Ovary (tissue), 9 donors: ENCODE measurements around the gene PKM. TPM values are rescaled to one million over a fixed set of nuclear protein-coding genes. Genes with fewer than 3 reads are reported as not detected.

Experiments
- DNase-seq, 5 donors: peaks; one replicate each; pipeline ENCODE4 v3.0.0-alpha.2; 2019 to 2020
- H3K27ac ChIP-seq, 2 donors: fragments of 200-600 bp; one replicate each; pipeline versions ENCODE4 v1.5.1 to v1.8.0; 2019 to 2022
- H3K27me3 ChIP-seq: fragments of 200-600 bp; one replicate; pipeline ENCODE4 v1.8.0; 2022
- H3K36me3 ChIP-seq: fragments of 200-600 bp; sonication (generic); one replicate; pipeline ENCODE4 v1.5.1; 2019
- H3K4me1 ChIP-seq: one replicate; pipeline ENCODE4 v1.8.1; 2013; ENCODE audit warnings: mild to moderate bottlenecking, moderate library complexity; ENCODE audit not compliant: insufficient read depth
- H3K4me3 ChIP-seq: fragments of 200-600 bp; sonication (generic); one replicate; pipeline ENCODE4 v1.5.1; 2017
- H3K9me3 ChIP-seq, 2 donors: fragments of 200-600 bp in 1 of 2; sonication (generic) in 1 of 2; one replicate each; pipeline versions ENCODE4 v1.5.1 to v1.8.1; 2013 to 2019; ENCODE audit warnings: mild to moderate bottlenecking in 1 of 2, moderate library complexity in 1 of 2
- EP300 ChIP-seq: sonication (generic); formaldehyde crosslinking; IDR thresholded peaks from one replicate; pipeline ENCODE4 v1.6.1; 2017; ENCODE audit warnings: antibody characterized with exemption
- POLR2A ChIP-seq: fragments of 450-650 bp; IDR thresholded peaks from one replicate; pipeline ENCODE4 v1.6.1; 2017; ENCODE audit warnings: antibody characterized with exemption, mild to moderate bottlenecking, moderate library complexity
- WGBS, 3 donors: extraction: QIAGEN DNeasy Blood & Tissue Kit in 1 of 3; methylation state at CpG; one replicate each; pipeline versions ENCODE4 v1.1.5 to v1.1.7; 2013 to 2017; 5-methylcytosine and 5-hydroxymethylcytosine counted together
- intact Hi-C, 4 donors: fragments of 100-400 bp; cut with DNase I; formaldehyde crosslinking; loops; one replicate each; pipeline versions ENCODE4 v1.11.0 to v1.15.1; 2022 to 2023
- polyA plus RNA-seq, 2 donors: library from polyadenylated mRNA; stranded (reverse); fragments of 200-250 nt in 1 of 2; fragments of 350-450 nt in 1 of 2; fragmentation: Illumina TruSeq in 1 of 2; extraction: RNeasy Lipid Tissue Mini Kit (QIAGEN cat#74804) in 1 of 2; gene quantifications; one replicate each; pipeline ENCODE4 v1.2.3, GENCODE V29; 2013 to 2014
- total RNA-seq, 7 donors: library from RNA; depleted of rRNA in 2 of 7; stranded (reverse); fragments of >200 nt in 2 of 7; fragmentation: NEBNext Ultra II Directional in 3 of 7; extraction: Animal tissue kit (Norgen Biotek cat#: 25700) in 3 of 7; gene quantifications; one replicate each; pipeline versions ENCODE4 v1.1.0 to v1.2.4, GENCODE V29; 2016 to 2023
- TF ChIP-seq, protein P1 (sequence below), 3 donors: fragments of 450-650 bp in 2 of 3; fragments of 200-600 bp in 1 of 3; IDR thresholded peaks; one replicate each; pipeline versions ENCODE4 v1.5.1 to v1.8.0; 2016 to 2022; ENCODE audit warnings: antibody characterized with exemption in 3 of 3, mild to moderate bottlenecking in 1 of 3
- donor health status: DM: no; HTN: no; CAD: no; lungs with moderate emphysema.
- donor health status: DM: no; HTN: no; CAD: no.
- donor health status: Bipolar disorder and iron deficiency.
- donor health status: DM: yes; HTN: yes; CAD: no.
- donor health status: DM: no; HTN: no; CAD: no.
- donor health status: DM: yes; HTN: yes; CAD: no.

Gene PKM
- total and polyA plus RNA-seq, 9 donors = 128 to 692 (median 291) TPM

DNA sequence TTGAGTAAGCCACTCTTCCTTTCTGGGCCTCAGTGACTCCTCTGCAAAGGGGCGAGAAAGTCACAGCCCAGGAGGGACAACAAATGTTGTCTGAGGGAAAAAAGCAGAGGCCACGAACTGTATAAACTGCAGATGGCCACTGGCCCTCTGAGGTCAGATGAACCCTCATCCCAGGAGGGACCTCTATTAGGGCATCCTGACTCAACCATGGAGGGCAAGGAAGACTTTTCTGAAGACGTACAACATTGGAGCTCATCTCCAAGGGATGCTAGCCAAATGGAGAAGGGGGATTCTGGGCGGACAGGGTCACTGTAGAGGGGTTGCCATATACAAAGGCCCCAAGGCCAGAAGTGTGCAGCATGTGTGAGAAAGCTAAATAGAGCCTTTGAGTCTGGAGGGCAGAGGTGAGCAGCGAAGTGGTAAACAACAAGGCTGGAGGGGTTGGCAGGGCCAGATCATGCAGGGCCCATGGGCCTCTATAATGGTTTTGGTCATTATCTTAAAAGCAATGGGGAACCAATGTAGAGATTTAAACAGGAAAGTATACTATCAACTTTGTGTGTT, 50.1 kb downstream of the PKM start:
- no peak for TF ChIP-seq EP300
- TF ChIP-seq, protein P1, sequence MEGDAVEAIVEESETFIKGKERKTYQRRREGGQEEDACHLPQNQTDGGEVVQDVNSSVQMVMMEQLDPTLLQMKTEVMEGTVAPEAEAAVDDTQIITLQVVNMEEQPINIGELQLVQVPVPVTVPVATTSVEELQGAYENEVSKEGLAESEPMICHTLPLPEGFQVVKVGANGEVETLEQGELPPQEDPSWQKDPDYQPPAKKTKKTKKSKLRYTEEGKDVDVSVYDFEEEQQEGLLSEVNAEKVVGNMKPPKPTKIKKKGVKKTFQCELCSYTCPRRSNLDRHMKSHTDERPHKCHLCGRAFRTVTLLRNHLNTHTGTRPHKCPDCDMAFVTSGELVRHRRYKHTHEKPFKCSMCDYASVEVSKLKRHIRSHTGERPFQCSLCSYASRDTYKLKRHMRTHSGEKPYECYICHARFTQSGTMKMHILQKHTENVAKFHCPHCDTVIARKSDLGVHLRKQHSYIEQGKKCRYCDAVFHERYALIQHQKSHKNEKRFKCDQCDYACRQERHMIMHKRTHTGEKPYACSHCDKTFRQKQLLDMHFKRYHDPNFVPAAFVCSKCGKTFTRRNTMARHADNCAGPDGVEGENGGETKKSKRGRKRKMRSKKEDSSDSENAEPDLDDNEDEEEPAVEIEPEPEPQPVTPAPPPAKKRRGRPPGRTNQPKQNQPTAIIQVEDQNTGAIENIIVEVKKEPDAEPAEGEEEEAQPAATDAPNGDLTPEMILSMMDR (IDR thresholded peaks at IDR 0.05) = no peak
- no peak for TF ChIP-seq POLR2A
- Histone ChIP-seq H3K27ac (no peak overlapping the region), H3K4me3 (no peak overlapping the region), H3K9me3 (no peaks in the 10 kb centered on the region), H3K36me3 (no peaks in the 10 kb centered on the region), H3K27me3 (no peaks in the 10 kb centered on the region), H3K4me1 (peaks cover 5% of the 10 kb centered on the region)
- no peak for DNase-seq
- intact Hi-C loops = no loop called here
- WGBS, 3 donors = 91 to 97% (median 91%) methylated on average over 5 of the region's 5 CpGs

DNA sequence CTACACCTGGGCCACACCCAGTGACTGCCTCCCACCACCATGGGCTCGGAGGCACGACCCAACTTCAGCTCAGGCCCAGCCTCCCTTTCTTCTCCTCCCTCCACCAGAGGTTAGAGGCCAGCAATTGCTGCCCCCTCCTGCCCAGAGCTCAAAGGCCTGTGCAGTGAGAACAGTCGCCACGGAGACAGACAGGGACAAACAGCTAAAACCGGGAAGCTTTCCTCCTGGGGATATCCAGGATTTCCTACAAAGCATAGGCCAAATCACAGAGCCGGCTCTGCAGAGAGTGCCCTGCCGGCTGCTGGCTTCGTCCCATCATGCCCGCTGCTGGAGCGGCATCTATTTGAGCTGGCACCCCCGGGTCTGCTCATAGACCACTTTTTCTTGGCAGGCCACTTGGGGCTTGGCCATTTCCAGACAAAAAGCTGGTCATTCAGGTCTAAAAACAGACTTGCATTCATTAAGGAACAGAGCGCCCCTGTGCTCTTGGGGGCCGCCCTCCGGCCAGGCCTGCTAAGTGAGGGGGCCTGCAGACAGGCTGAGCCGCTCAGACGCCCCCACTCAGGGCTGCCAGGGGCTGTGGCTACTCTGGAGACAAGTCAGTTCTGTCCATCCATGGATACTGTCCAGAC, 50.9 kb downstream of the PKM start:
- Histone ChIP-seq H3K36me3 (no peaks in the 10 kb centered on the region), H3K27me3 (no peaks in the 10 kb centered on the region), H3K27ac (no peak overlapping the region), H3K4me3 (no peak overlapping the region), H3K4me1 (peaks cover 5% of the 10 kb centered on the region), H3K9me3 (no peaks in the 10 kb centered on the region)
- TF ChIP-seq, protein P1 (IDR thresholded peaks at IDR 0.05) = no peak
- TF ChIP-seq EP300 (no peak), POLR2A (no peak)
- WGBS, 3 donors = 67 to 74% (median 72%) methylated on average over 14 to 16 of the region's 16 CpGs
- DNase-seq = no peak
- intact Hi-C loops = no loop called here

DNA sequence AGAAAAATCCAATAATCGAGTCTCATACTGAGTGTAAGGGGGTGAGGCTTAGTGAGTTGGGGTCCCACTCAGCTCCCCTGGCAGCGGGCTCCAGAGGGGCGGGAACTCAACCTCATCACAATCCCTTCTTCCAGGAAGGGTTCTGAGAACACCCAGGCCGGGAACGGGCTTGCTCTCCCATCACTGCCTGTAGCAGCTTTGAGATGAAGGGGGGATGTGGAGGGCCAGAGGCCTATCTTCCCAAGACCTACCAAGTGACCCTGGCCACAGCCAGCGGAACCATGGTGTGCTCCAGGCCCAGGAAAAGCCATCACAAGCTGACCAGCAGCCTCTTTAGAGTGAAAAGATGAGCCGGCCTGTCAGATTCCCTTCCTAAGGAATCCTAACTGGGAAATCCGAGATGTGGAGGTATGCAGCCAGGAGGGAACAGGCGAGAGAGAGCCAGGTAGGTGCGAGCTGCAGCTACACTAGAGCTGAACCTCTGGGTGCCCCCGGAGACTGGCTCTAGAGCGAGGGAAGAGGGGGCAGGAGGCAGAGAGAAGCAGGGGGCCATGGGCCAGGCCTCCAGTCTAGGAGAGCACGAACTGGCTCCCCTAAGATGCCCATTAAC, 51.9 kb downstream of the PKM start:
- no peak for DNase-seq
- no peaks in the 10 kb centered on the region for H3K27me3 ChIP-seq
- H3K4me1 ChIP-seq = peaks cover 2% of the 10 kb centered on the region
- intact Hi-C loops = no loop called here
- TF ChIP-seq EP300 (no peak), POLR2A (no peak)
- TF ChIP-seq, protein P1 (IDR thresholded peaks at IDR 0.05) = no peak
- 90 to 92% (median 90%) methylated on average over 13 of the region's 13 CpGs for WGBS, 3 donors
- no peaks in the 10 kb centered on the region for H3K36me3 ChIP-seq
- H3K4me3 ChIP-seq = no peak overlapping the region
- H3K27ac ChIP-seq = no peak overlapping the region
- no peaks in the 10 kb centered on the region for H3K9me3 ChIP-seq

DNA sequence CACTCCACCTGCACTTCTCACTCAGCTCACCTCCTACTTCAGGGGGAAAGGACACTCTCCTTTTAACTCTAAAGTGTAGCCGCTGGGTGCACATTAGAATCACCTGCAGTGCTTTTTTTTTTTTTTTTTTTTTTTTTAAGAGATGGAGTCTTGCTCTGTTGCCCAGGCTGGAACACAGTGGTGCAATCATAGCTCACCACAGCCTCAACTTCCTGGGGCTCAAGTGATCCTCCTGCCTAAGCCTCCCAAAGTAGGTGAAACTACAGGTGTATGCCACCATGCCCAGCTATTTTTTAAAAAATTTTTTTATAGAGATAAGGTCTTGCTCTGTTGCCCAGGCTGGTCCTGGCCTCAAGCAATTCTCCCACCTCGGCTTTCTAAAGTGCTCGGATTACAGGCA, 54.2 kb downstream of the PKM start:
- Histone ChIP-seq H3K9me3 (no peaks in the 10 kb centered on the region), H3K4me3 (no peak overlapping the region), H3K27me3 (no peaks in the 10 kb centered on the region), H3K4me1 (peaks cover 2% of the 10 kb centered on the region), H3K36me3 (no peaks in the 10 kb centered on the region), H3K27ac (no peak overlapping the region)
- 77 to 88% (median 83%) methylated on average over 3 of the region's 3 CpGs for WGBS, 3 donors
- no peak for DNase-seq
- TF ChIP-seq, protein P1 (IDR thresholded peaks at IDR 0.05) = no peak
- intact Hi-C loops = no loop called here
